OCI-LY1 (cell line): Measurements from ENCODE around the gene CTBP2.

ENCODE experiments used
- CTCF ChIP-seq: fragments of 200-600 bp; sonication (generic), shearing (Covaris generic); IDR thresholded peaks from 2 replicates; pipeline ENCODE4 v1.5.1; 2017; ENCODE audit warnings: mild to moderate bottlenecking, antibody characterized with exemption, low read length, moderate library complexity, mixed read lengths
- EZH2 ChIP-seq: fragments of 200-600 bp; sonication (generic), shearing (Covaris generic); IDR thresholded peaks from 2 replicates; pipeline ENCODE4 v1.8.0; 2017; ENCODE audit warnings: borderline replicate concordance, mixed run types, mild to moderate bottlenecking, antibody characterized with exemption, low read length, moderate library complexity, mixed read lengths

GRCh38 chr10:124995605-124996004 lies 164.8 kb downstream of the CTBP2 start:
- TF ChIP-seq CTCF (no peak), EZH2 (no peak)
